GM19099 (cell line): Measurements from ENCODE around the gene BABAM2.

Experiments
- POLR2A ChIP-seq: IDR thresholded peaks from 3 replicates; pipeline ENCODE4 v1.6.1; 2011; ENCODE audit warnings: low read depth; ENCODE audit not compliant: insufficient read length; ENCODE audit errors: extremely low read depth

The BABAM2 gene

GRCh38 chr2:27893006-27893405, 2.5 kb downstream of the BABAM2 start:
- no peak for TF ChIP-seq POLR2A

- no peak for TF ChIP-seq POLR2A
Measured at GRCh38 chr2:27897717-27898116, 7.2 kb downstream of the BABAM2 start.

GRCh38 chr2:27901234-27901633, 10.7 kb downstream of the BABAM2 start:
- no peak for TF ChIP-seq POLR2A

- no peak for TF ChIP-seq POLR2A
Measured at GRCh38 chr2:27902098-27902497, 11.6 kb downstream of the BABAM2 start.

GRCh38 chr2:27903018-27903417, 12.5 kb downstream of the BABAM2 start:
- no peak for TF ChIP-seq POLR2A

- TF ChIP-seq POLR2A = no peak
Measured at GRCh38 chr2:27903649-27904404, 13.3 kb downstream of the BABAM2 start.

- no peak for TF ChIP-seq POLR2A
Measured at GRCh38 chr2:27904405-27904665, 13.8 kb downstream of the BABAM2 start.

GRCh38 chr2:27906074-27906473, 15.5 kb downstream of the BABAM2 start:
- no peak for TF ChIP-seq POLR2A

GRCh38 chr2:27907547-27907946, 17.0 kb downstream of the BABAM2 start:
- no peak for TF ChIP-seq POLR2A

GRCh38 chr2:27909901-27910300, 19.4 kb downstream of the BABAM2 start:
- TF ChIP-seq POLR2A = no peak

- TF ChIP-seq POLR2A = no peak
Measured at GRCh38 chr2:27911458-27912210, 21.1 kb downstream of the BABAM2 start.

GRCh38 chr2:27912512-27912911, 22.0 kb downstream of the BABAM2 start:
- TF ChIP-seq POLR2A = no peak

- no peak for TF ChIP-seq POLR2A
Measured at GRCh38 chr2:27914041-27914804, 23.7 kb downstream of the BABAM2 start.

- TF ChIP-seq POLR2A = no peak
Measured at GRCh38 chr2:27914805-27915175, 24.3 kb downstream of the BABAM2 start.

- TF ChIP-seq POLR2A = no peak
Measured at GRCh38 chr2:27915191-27915590, 24.7 kb downstream of the BABAM2 start.

GRCh38 chr2:27915874-27916273, 25.3 kb downstream of the BABAM2 start:
- TF ChIP-seq POLR2A = no peak
